HG03565 (cell line): Measurements from ENCODE around the gene ALMS1.
"Not testable (repeated sequence)": the region's sequence is repeated elsewhere in the genome, so short reads cannot be mapped to it uniquely, and the experiment has no call there.

Source experiments
- ATAC-seq: cut with Tn5 transposase; IDR thresholded peaks from one replicate; pipeline ENCODE4 v1.9.1; 2021; ENCODE audit warnings: mild to moderate bottlenecking, moderate library complexity; ENCODE audit not compliant: unreplicated experiment

The ALMS1 gene

DNA sequence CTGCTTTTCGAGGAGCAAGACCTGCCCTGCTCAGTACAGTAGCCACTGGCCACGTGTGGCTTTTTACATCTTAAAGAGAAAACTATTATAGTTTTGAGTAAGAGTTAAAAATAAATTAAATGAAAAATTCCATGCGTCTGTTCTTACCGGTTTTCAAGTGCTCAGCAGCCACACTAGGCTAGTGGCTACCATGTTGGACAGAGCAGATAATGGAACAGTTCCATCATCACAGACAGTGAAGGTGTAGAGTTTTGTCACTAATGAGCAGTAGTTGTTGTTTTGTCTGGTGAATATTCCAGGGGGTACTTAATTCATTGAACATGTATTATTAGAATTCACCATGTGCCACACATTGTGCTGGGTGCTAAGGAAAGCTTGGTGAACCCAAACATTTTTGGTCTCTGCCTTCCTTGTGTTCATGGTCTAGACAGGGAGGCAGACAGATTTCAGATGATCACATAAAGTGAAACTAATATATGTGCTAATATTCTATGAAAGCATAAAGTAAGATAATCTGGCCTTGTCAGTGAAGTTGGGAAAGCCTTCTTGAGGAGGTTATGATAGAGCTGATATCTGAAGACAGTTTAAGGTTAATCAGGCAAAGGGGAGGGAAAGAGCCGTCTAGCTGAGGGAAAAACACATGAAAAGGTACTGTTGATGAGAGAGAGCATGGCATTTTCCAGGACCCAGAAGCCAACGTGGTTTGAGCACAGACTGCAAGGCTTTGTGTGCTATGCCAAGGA is 1.4 kb downstream of the ALMS1 start:
- ATAC-seq, result no peak

DNA sequence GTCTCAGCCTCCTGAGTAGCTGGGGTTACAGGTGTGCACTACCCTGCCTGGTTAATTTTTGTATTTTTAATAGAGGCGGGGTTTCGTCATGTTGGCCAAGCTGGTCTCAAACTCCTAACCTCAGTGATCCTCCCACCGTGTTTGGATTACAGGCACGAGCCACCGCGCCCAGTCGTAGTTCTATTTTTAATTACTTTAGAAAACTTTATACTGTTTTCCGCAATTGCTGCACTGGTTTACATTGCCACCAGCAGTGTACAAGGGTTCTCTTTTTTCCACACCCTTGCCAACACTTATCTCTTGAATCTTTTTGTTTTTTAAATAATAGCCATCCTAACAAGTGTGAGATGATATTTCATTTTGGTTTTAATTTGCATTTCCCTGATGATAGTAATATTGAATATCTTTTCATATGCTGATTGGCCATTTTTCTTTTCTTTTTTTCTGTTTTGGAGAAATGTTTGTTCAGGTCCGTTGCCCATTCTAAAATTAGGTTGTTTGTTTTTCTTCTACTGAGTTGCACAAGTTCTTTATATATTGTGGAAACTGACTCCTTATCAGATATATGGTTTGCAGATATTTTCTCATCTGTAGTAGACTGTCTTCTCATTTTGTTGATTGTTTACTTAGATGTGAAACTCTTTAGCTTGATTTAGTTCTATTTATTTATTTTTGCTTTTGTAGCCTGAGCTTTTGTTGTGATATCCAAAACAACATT is 16.9 kb downstream of the ALMS1 start:
- ATAC-seq, result no peak

DNA sequence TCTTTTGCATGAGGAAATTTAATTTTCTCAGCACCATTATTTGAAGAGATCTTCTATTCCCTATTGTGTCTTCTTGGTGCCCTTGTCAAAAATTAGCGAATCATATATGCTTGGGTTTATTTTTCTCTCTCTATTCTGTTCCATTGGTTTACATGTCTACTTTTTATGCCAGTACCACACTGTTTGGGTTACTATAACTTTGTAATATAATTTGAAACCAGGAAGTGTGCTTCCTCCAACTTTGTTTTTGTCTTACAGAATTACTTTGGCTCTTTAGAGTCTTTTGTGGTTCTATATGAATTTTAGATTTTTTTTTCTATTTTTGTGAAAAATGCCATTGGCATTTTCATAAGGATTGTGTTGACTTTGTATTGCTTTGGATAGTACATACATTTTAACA is 17.6 kb downstream of the ALMS1 start:
- no peak for ATAC-seq

DNA sequence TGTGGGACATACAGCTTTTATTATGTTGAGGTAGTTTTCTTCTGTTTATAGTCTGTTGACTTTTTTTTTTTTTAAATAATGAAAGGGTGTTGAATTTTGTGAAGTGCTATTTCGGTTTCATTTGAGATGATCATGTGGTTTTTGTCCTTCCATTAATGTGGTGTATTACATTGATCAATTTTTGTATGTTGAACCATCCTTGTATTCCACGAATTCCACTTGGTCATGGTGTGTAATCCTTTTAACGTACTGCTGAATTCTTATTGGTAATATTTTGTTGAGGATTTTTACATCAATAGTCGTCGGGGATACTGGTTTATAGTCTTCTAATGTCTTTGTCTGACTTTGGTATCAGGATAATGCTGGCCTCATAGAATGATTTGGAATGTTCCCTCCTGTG is 18.8 kb downstream of the ALMS1 start:
- no peak for ATAC-seq

DNA sequence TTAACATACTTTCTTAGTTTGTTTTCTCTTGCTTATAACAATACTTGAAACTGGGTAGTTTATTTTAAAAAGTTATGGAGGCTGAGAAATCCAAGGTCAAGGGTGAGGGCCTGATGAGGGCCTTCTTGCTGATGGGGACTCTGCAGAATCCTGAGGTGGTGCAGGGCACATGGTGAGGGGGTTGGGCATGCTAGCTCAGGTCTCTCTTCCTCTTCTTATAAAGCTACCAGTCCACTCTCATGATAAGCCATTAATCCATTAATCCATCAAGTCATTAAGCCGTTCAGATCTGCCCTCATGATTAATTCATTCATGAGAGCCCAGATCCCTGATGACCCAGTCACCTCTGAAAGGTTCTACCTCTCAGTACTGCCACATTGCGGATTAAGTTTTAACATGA is 21.4 kb downstream of the ALMS1 start:
- ATAC-seq, result no peak

DNA sequence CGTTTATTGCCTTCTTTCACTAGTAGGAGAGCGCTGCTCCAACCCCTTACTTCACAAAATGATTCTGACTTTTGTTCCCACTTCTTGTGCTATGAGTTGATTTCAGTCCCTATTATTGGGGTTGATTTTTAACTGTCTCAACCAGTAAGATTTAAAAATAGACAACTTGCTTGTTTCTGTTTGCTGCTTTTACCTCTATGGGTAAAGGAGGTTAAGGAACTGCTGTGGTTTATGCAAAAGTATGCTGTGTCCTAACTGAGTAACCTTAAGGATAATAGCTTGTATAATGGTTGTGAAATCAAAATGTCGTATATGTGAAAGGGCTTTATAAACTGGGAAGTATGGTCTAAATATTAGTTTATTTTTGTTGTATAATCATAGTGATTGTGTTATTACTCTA is 22.6 kb downstream of the ALMS1 start:
- ATAC-seq, result no peak

DNA sequence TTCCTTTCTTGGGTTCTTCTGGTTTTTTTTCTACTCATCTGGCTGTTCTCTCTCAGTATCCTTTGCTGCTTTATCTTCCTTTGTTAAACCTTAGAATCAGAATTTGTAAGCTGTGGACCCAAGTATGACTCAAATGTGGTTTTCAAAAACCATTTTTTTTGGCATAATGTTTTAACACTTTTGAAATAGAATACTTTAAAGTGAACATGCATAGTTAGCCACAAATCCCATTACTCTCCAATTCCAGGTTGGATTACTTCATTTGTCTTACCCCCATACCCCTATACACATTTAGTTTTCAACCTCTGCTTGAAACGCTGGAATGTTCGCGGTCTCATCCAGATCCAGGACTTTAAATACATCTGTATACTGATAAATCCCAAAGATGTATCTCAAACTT is 29.1 kb downstream of the ALMS1 start:
- ATAC-seq, result no peak

DNA sequence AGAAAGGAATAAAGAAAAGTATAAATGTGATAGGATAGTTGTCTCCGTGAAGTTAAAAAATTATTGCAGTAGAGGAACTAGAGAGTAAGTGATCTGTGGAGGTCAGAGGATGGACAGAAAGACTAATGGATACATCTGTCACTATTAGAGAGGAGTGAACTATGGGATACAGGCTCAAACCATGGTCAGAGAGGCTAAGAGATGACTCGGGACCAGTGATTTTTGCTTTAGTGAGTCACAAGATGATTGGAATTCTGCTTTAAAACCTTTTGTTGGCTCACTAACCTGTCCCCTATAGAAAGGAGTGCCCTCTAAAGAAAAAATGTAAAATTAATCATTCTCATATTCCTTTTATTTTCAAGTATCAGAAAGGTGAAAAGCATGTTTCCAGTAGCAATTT is 30.3 kb downstream of the ALMS1 start:
- no peak for ATAC-seq

DNA sequence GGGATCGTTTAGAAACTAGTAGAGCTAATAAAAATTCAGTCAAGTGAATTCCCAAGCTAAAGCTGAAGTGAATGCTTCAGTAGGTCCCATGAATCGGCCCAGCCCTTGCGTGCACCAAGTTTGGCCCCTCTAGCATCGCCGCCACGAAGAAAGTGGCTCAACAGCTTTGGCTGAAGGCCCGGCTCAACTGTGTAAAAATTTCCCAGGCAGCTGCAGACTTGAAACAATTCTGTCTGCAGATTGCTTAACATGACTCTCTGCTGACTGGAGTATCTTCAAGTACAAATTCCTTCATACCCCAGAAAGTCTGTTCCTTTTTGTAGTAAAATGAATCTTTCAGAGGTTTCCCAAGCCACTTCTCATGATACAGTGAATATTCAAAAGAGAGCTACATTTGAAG is 32.7 kb downstream of the ALMS1 start:
- no peak for ATAC-seq

DNA sequence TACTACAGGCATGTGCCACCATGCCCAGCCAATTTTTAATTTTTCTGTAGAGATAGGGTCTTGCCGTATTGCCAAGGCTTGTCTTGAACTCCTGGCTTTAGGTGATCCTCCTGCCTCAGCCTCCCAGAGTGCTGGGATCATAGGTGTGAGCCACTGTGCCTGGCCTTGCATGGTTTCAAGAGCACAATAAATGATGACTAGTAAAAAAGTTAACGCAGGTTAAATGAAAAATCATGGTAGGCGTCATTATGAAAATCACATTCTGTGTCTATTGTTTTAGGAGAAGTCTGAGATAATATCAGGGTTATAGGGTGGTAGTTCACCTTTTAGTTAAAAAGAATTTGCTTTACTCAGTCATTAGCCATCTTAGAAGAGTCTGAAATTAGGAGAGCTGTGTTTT is 38.3 kb downstream of the ALMS1 start:
- ATAC-seq, result no peak

DNA sequence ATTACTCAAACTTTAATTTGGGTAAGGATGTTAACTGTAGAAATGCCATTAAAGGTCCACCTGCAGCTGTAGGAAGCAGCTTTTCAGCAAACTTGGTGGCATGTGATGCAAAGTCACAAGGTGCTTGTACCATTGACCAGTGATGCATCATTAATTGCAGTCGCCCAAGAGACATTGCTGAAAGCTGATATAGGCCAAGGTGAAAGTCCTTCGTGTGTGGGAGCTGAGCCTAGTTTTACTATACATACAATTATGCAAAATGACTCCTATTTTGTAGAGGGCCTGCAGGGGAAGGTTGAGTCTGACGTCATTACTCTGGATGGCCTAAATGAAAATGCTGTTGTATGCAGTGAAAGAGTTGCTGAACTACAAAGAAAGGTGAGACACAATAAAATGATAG is 40.5 kb downstream of the ALMS1 start:
- no peak for ATAC-seq

DNA sequence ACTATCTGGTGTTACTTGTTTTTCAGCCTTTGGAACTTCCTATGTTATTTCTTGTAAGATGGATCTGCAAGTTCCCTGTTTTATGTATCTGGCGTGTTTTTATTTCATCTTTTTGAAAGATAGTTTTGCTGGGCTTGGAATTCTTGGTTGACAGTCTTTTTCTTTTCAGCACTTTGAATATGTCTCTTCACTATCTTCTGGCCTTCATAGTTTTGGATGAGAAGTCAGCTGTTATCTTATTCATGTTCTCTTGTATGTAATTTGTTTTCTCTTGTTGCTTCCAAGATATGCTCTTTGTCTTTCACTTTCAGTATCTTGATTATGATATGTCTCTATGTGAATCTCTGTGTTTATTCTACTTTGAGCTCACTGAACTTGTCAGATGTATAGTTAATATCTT is 50.4 kb downstream of the ALMS1 start:
- ATAC-seq, result no peak

DNA sequence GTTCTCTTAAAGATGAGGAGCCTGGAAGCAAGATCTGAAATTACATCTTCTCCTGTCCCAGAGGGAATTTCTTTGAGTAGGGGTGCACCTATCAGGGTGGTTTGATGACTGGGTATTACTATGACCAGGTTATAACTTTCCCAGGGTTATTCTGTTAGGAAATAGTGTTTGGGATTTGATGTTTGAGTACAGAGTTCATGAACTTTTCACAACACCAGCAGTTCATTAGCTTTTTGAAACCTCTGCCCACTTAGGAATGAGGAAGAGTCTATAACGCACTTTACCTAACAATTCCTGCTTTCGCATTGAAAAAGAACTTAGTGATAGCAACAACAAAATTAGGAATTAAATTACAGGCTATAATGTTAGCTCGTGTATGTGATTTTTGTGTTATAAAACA is 58.6 kb downstream of the ALMS1 start:
- ATAC-seq, result no peak

DNA sequence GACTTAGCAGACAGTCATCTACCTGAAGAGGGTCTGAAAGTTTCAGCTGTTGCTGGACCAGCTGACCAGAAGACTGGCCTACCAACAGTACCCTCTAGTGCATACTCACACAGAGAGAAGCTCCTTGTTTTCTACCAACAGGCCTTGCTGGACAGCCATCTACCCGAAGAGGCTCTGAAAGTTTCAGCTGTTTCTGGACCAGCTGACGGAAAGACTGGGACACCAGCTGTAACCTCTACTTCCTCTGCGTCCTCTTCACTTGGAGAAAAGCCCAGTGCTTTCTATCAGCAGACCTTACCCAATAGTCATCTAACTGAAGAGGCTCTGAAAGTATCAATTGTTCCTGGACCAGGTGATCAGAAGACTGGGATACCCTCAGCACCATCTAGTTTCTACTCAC is 63.2 kb downstream of the ALMS1 start:
- no peak for ATAC-seq

DNA sequence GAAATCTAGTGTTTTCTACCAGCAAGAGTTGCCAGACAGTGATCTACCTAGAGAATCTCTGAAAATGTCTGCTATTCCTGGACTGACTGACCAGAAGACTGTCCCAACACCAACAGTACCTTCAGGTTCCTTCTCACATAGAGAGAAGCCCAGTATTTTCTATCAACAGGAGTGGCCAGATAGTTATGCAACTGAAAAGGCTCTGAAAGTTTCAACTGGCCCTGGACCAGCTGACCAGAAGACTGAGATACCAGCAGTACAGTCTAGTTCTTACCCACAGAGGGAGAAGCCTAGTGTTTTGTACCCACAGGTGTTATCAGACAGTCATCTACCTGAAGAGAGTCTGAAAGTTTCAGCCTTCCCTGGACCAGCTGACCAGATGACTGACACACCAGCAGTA is 63.8 kb downstream of the ALMS1 start:
- ATAC-seq, result no peak

DNA sequence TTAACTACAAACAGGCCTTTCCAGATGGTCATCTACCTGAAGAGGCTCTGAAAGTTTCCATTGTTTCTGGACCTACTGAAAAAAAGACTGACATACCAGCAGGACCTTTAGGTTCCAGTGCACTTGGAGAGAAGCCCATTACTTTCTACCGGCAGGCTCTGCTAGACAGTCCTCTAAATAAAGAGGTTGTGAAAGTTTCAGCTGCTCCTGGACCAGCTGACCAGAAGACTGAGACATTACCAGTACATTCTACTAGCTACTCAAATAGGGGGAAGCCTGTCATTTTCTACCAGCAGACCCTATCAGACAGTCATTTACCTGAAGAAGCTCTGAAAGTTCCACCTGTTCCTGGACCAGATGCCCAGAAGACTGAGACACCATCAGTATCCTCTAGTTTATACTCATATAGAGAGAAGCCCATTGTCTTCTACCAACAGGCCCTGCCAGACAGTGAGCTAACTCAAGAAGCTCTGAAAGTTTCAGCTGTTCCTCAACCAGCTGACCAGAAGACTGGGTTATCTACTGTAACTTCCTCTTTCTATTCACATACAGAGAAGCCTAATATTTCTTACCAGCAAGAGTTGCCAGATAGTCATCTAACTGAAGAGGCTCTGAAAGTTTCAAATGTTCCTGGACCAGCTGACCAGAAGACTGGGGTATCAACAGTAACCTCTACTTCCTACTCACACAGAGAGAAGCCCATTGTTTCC is 65.8 kb downstream of the ALMS1 start:
- ATAC-seq, result peak; percentile 93

DNA sequence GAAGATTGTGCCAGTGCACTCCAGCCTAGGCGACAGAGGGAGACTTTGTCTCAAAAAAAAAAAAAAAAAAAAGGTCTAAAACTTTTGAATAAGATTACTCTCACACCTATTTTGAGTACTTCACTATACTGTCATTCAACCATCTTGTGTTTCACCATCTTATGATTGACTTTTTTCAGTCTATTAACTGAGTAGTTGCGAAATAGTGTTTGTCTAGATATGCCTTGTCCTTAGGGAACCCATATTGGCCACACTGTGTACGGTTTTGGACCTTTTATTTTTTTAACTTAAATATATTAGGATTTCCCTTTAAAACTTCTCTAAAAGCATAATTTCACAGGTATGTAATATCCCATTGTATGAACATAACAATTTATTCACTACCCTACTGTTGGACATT is 72.3 kb downstream of the ALMS1 start:
- no peak for ATAC-seq

DNA sequence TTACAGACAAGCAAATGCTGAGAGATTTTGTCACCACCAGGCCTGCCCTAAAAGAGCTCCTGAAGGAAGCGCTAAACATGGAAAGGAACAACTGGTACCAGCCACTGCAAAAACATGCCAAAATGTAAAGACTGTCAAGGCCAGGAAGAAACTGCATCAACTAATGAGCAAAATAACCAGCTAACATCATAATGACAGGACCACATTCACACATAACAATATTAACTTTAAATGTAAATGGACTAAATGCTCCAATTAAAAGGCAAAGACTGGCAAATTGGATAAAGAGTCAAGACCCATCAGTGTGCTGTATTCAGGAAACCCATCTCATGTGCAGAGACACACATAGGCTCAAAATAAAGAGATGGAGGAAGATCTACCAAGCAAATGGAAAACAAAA is 76.8 kb downstream of the ALMS1 start:
- not testable (repeated sequence) for ATAC-seq

DNA sequence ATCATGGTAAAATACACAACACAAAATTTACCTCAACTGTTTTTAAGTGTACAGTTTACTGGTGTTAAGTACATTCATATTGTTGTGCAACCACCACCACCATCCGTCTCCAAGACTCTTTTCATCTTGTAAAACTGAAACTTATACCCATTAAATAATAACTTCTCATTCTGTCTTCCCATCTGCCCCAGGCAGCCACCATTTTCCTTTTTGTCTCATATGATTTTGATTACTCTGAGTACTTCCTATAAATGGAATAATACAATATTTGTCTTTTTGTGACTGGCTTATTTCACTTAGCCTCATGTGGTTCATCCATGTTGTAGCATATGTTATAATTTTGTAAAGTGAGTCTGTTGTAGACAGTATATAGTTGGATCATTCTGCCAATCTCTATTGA is 82.7 kb downstream of the ALMS1 start:
- ATAC-seq, result no peak

DNA sequence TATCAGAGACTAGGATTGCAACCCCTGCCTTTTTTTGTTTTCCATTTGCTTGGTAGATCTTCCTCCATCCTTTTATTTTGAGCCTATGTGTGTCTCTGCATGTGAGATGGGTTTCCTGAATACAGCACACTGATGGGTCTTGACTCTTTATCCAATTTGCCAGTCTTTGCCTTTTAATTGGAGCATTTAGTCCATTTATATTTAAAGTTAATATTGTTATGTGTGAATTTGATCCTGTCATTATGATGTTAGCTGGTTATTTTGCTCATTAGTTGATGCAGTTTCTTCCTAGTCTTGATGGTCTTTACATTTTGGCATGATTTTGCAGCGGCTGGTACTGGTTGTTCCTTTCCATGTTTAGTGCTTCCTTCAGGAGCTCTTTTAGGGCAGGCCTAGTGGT is 98.2 kb downstream of the ALMS1 start:
- ATAC-seq, result not testable (repeated sequence)

DNA sequence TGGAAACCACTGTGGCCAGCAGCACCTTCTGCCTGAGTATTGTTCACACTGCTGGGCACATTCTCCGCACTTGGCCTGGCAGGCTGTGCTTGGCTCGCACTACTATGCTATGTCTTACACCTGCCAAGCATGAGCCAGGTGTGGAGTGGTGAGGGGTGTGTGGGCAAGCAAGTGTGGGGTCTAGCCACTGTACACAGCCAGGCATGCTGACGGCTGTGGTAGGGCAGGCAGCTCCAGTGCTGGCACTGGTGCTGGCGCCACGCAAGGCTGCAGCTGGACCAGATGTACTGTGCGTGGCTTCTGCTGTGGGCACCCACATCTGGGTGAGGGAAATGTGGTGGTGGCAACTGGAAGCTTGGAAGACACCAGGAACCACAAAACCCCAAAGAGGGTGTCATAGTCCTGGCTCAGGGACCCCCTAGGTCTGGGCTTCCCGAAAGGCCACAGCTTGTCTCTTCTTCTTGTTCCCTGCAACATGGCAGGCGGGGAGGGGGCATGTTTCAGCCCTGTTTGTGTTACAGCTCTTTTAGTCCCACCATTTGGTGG is 101.5 kb downstream of the ALMS1 start:
- no peak for ATAC-seq

DNA sequence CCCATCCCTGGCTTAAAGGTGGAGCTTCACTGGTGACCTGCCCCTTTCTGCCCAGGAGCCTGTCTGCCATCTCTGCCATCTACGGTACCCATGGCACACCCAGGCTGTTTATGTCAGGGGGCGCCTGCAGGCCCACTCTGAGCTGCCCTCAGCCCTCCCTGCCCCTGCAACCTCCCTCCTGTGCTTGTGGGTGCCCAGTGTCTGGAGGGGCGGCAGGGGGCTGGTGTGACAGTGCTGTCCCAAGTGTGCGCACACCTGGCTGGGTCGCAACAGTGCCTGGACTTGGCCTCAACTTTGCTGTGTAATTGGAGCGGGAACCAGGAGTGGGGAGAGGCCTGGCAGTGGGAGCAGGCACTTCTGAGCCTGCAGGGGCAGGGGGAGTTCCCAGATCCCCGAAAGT is 102.4 kb downstream of the ALMS1 start:
- no peak for ATAC-seq
